HG02571 (cell line): ENCODE measurements around the gene GABRB2.

ENCODE experiments used
- ATAC-seq: cut with Tn5 transposase; IDR thresholded peaks from one replicate; pipeline ENCODE4 v1.9.1; 2021; ENCODE audit warnings: mild to moderate bottlenecking, moderate library complexity; ENCODE audit not compliant: unreplicated experiment

Gene GABRB2

DNA sequence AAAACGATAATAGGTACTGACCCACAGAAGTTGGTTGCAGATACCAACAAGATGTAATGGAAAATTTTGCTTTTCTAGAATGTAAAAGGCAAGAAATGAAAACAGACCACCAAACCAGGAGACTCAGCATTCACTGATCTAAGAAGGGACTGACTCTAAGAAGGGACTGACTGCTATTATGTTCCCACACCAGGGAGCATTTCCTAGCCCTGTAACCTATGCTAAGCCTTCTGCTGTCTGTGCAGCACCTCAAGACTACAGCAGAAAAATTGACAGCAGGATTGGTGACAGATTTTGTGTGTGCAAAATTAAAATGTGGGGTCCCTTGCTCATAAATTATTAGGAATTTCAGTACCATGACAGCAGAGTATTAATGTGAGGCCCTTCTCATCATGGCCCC lies 154.8 kb downstream of the GABRB2 start:
- ATAC-seq, result no peak

DNA sequence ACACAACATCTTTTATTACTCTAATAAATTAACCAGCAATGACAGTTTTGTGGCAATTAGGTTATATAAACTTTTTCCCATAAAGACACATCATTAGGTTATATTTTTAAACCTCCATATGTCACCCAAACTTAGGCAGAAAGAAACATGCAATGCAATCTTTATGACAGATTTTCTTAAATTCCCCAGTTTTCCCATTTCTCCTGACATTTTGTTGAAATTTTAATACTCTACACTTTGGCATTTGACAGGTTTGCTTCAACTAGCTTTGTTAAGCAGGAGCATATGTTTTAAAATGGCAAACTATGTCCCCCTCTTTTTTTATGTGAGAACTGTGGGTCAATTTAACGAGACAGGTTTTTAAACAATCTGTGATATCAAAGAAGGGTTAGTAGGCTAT lies 155.5 kb downstream of the GABRB2 start:
- ATAC-seq, result no peak

DNA sequence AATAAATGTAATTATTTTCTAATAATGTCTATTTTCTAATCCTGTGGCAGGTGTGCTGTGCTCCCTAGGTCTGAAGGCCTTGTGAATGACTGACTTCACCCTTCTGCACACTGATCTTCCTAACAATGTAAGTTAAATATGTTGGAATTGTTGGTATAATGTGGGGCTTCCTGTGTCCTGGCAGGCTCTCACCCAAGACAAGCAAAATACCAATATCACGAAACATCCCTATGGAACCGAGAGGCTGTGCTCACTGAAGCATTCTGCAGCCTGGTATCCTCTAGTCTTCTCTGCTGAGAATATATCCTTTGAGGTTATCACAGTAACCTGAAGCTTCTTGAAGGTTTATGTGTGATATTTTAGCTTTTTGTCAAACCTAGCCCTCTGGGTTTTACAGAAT lies 159.4 kb downstream of the GABRB2 start:
- no peak for ATAC-seq

DNA sequence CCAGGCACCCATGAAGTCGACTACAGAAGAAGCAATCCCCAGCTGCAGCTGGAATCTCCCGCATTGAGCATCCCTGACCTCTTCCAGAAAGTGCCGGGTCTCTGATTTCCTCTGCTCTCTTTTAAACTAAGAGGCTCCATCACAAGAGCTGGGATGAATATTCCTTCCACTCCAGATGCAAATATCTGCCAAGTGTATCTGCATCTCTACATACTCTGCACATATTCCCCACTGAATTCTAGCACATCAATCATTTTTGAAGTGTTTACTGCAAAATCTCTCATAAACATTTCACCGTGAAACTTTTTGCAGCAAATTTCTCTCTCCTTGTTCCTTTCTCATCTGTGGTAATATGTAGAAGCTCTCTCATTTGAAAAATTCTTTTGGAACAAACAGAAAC lies 161.5 kb downstream of the GABRB2 start:
- ATAC-seq, result no peak

DNA sequence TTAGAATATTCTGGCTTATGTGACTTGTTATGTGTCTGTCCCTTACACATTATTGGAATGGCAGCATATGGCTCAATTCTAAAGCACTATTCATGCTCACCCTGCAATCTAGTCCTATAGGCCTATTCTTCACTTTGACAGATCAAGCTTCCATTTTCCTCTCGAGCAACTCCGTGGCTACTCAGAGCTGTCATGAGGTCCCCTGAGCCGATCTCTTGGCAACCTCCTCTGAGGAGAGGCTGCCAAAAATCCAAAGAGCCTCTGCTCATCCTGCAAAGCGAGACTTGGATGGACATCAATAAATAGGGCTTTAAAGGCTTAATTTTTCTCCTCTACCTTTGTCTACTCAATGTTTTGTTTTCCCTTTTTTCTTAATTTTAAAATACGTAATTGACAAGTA lies 163.8 kb downstream of the GABRB2 start:
- ATAC-seq, result no peak

DNA sequence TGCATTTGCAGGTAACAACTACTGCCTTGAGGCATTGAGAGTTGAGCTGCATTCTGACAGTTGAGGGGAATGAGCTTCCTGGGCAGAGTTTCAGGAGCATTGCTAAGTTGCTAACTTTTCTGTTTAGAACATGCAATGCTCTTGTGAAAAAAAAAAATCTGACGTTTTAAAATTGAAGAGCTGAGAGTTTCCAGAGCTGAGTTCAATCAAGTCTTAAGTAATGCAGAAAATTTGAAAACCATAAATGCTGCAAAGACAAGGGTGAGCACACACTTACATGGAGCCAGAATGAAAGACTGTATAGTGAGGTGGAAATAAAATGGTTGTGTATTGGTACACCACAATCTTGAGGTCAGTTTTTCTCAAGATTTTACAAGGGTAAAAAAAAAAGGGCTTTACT lies 166.0 kb downstream of the GABRB2 start:
- no peak for ATAC-seq

DNA sequence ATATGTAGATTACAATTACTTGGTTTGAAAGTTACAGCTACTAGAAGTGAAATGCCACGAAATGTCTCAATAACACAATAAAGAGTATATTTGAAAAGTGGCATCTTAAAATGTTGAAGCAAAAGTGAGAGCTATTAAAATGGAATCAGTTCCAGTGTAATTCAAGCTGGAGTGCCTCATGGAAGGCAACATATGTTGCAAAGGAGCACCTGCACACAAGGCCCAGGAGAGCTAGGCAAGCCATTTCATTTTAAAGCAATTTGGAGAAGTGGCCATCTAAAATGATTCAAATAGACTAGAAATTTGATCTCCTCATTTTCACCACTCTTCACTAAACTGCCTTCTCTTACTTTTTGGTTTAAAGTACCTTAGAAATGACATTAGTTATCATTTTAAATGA lies 167.8 kb downstream of the GABRB2 start:
- no peak for ATAC-seq

DNA sequence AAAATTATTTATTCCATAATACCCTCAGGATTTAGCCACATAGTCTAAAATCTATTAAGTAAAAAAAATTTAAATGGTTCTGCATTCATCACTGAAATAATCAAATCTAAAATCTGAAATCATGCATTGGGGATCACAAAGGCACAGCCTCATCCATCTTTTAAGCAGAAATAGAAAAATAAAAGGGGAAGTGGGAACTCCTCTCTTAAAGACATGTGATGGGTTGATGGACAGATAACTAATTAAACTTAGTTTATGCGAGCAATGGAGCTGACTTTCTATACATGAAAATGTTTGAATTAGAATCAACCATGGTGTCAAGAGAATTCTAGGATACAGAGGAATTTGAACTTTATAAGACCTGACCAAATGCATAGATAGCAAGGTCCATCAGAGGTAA lies 170.5 kb downstream of the GABRB2 start:
- ATAC-seq, result no peak

DNA sequence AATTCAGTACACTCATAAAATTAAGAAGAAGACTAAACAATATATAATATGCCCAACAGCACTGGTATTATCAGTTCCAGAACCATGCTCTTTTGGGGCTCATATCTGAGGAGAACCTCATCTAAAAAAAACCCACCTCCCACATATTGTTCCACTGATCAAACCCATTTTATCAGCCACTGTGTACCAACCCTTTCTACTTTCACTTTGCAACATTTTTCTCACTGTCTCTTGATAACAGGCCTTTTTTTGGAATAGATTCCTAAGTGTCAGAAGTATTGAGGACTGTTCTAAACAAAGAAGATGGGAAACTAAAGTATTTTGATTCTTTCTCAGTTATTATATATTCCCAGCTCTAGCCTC lies 173.2 kb downstream of the GABRB2 start:
- peak; percentile 37 for ATAC-seq

DNA sequence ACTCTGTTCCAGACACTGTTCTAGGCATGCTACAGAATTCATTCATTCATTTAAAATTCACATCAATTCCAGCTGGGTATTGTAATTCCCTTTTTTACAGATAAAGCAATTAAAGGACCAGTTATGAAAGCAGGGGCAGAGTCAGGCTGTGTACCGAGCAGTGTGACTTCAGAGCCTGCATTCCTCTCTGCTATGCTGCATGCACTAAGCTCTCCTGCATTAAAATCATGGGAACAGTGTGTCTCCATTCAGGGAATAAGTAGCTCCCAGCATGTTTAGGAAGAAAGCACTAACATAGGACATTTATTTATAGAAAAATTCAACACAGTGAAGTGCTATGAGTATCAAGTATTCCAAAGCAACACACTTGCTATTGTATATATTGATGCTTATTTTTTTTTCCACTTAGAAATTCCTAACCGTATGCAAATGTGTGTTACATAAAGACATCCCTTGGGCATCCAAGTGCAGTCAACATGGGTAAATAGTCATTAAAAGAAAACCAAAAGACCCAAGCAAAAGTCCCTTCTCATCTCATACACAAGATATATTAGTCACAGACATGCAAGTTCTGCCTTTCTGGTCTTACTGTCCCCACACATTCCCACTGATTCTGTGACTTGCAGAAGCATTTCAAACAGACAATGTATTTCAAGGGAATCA lies 173.7 kb downstream of the GABRB2 start:
- ATAC-seq, result peak; percentile 71

DNA sequence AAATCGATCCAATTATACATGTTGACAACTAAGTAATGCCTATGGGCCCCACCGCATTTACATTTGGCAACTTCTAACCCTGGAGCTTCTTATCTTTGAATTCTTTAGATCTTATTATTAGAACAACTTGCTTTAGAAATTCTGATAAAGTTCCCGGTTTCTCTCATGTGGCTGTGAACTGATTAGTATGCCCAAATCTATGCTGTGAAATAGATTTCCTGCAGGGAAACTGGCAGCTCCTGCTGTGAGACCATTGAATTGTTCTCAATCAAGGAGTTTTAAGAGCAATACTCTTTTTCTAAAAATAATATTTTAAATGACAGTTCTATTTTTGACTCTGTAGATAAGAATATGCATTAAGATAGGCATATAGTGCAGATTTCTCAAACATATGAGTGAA lies 177.5 kb downstream of the GABRB2 start:
- ATAC-seq, result no peak

DNA sequence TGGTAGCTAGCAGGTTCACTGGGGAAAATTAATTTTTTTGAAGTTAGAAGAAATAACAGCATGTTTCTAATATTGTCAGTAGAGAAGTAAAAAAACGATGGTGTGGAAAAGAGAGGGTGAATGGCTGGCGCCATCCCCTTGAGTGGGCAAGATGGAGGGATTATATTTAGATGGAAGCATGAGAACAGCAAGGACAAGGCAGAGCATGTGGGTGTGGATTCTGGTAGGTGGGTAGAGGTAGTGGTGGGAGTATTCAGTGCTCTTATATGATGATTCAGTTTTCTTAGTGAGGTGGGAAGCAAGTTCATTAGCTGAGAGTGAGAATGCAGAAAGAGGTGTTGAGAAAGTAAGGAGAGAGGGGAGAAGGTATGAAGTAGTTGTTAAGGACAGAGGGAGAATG lies 188.1 kb downstream of the GABRB2 start:
- ATAC-seq, result no peak

DNA sequence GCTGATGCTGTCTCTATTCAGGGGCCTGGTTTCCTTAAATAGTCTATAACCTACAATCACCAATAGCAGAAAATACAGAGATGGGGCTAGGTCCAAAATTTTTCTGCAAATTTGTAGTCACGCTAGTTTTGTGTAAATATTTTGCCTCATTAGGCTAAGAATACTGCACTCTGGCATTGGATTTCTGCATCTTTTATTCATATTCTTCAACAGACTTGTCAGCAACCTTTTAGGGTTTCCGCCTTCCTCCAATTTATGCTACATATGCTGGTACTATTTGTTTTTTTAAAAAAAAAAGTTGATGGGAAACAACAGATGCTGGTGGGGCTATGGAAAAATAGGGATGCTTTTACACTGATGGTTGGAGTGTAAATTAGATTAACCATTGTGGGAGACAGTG lies 202.3 kb downstream of the GABRB2 start:
- ATAC-seq, result no peak

DNA sequence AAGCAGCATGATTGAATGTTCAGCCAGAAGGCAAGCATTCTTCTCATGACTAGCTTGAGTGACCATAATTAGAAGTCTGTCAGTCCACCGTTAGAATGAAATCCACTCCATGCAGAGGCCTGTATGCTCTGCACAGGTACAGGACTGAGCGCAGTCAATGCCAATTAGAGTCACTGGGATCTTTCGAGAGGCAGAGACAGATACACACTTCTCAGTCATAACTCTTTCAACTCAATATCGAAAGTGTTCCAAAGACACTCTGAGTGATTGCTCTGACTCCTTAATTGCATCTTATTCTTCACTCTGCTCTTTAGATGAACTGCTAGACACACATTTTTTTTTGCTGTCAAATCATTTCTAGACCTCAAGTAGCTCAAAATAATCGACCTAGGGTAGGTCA lies 203.6 kb downstream of the GABRB2 start:
- no peak for ATAC-seq

DNA sequence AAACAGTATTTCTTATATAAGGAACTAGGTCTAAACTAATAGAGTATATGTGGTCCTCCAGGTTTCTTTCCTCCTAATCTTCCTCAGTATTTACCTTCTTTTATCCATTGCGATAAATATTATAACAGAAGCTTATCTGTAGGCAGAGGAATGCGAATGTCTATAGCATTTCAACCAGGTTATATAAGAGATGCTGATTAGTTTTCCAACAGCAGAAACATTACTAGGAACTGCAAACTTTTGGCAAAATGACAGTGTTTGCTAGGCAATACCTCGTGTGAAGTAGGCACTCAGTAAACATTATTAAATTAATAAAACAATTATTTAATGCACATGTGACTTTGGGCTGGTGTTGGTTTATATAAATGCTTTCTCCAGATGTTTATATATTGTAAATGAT lies 206.5 kb downstream of the GABRB2 start:
- ATAC-seq, result no peak

DNA sequence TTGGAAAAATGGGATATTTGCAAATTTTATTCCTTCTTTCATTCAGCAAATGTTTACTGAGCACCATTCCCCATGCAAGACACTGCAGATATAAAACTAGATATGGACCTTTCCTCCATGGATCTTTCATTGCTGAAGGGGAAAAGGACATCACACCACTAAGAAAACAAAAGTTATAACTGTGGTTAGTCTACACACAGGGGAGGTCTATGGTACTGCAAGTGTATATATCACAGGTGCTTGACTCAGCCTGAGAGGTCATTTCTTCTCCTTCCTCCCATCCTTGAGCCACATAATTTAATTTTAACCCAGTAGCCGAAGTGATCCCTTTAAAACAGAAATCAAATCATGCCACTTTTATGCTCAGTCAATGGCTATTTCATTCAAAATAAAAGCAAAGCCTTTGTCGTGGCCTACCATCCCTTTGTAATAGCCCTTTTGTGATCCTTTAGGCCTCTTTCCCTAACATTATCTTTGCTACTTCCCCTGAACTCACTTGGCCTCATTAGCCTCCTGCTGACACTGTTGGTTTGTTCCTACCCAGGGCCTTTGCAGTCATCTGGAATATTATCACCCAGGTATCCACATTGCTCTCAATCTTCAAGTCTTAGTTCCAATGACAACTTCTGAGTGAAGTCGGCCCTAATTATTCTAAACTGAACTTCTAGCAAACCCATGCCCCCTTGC lies 213.2 kb downstream of the GABRB2 start:
- ATAC-seq, result no peak

DNA sequence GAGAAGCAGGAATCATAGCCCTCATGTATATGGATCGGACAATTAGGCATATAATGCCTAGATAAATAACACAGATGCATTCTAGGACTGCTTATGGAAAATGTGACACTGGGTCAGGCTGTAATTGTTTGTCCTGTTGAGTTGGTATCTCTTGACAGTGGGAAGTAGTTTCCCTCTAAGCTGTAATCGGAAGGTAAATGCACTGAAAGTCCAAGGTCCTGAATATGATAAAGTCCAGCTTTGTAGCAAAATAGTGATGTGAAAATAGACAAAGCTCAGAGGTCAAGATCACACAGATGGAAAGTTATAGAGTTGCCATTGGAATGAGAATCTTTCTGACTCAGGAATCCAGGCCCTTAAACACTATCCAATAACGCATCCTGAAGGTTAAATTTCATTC lies 214.2 kb downstream of the GABRB2 start:
- no peak for ATAC-seq

DNA sequence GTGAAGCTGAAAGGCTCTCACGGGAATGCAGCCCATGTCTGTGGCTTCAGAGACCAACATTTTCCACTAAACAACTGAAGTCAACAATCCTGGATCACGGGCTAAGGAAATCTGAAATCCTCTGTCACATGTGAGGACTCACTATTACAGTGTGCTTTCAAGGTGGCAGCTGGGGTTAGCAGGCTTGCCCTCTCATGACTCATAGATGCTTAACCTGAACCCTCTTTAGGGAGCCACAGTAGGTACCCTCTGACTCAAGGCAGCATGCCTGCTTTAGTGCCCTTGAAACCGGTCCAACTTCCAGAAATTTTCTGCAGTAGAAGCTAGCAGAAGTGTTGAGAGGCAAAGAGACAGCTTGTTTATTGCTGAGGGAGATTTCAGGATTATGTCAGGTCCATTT lies 232.5 kb downstream of the GABRB2 start:
- ATAC-seq, result no peak

DNA sequence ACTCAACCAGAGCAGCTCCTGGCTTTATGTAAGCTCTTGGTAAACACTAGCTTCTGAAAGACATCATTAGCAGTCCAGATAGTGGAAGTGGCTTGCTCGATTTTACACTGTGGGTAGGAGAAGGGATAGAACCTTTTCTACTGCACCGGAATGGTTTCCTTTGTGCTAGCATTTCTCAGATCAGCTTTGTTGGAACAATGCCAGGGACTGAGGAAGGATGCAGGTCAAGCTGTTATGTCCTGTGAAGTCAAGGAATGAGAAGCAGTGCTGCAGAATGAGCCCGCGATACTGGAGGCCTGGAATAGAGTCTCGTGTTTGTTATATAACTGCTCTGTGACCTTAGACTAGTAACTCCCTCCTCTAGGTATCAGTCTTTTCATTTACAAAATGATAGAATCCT lies 233.6 kb downstream of the GABRB2 start:
- ATAC-seq, result no peak

DNA sequence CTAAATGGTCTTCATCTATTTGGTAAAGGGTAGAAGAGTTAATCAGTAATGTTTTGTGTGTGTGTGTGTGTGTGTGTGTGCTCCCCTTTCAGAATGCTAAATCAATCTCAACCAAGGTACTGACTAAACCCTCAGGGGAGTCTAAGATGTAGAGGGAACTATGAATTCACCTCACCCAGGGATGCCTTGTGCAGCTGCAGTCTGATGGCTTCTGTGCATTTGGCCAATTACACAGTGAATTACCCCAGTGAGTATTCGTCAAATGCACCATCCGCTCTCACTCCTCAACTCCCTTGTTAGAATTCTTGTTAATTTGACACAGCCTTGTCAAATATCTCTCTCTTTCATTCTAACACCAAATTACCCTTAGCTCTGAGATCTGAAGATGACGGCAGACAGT lies 234.6 kb downstream of the GABRB2 start:
- ATAC-seq, result no peak

DNA sequence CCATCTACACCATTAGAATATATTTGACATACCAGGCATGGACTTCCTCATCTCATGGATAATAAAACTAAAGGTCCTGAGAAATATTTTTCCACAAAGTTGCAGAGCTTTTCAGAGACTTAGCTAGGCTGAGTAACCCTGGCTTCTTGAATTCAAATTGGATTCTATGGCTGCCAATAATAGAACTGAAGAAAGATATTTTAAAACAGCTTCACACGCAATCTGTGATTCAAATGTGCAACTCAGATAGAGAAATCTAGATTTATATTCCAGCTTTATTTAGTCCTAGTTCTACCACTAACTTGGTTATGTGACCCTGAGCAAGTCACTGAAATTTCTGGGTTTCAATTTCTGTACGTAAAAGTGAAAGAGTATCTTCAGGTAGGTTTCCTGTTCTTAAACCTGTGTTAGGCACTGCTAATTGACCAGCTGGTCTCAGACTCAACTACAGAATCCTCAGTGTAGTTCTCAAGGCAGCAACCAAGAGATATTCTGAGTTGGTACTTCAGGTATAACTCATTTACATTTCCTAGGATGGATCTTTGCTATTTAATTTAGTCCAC lies 235.3 kb downstream of the GABRB2 start:
- peak; percentile 88 for ATAC-seq

DNA sequence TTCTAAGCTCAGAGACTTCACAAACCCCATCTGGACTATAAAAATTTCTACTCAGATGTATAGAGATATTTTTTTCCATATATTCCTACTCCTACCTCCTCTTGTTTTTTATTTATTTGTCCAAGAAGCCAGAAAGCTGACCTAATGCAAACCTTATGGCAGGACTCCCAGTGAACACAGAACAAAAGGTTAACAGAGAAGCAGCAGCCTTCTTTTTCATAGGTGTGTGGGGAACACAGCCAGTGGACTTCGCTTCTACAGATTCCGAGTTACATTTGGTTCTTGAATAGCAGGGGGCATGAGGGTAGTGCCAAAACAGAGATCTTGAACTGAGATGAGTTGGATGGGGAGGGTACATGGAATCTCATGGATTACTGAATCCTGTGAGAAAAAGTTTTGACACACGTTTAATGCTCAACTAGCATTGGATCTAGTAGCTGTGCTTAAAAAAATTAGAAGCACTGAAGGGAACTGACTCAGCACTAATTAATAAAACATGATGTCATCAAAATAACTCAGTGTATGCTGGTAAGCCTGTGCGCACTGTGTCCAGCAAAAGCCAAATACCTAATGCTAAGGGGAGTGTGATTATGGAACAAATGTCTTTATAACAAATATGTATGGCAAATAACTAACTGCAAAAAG lies 240.1 kb downstream of the GABRB2 start:
- no peak for ATAC-seq
